LNCaP clone FGC (cell line): ENCODE results near the gene GALNS.

ENCODE experiments used
- DNase-seq: peaks from one replicate; pipeline ENCODE4 v3.0.0-alpha.2; 2011; ENCODE audit warnings: low read depth
- H3K4me3 ChIP-seq: 2 replicates; pipeline ENCODE4 v1.5.1; 2011; ENCODE audit warnings: mild to moderate bottlenecking, low read depth, low read length, control low read depth
- CTCF ChIP-seq: IDR thresholded peaks from 2 replicates; pipeline ENCODE4 v1.5.1; 2012; ENCODE audit warnings: mild to moderate bottlenecking; ENCODE audit not compliant: control insufficient read depth, insufficient read depth; ENCODE audit errors: extremely low read depth

GALNS gene

GRCh38 chr16:88811769-88812512 lies 44.8 kb downstream of the GALNS start, which contains the start of gene APRT:
TSS of gene APRT (minus strand) at chr16:88811928. CDS start at chr16:88811899, 29 bp downstream.
- peak; percentile 80 for DNase-seq
- peak within 1 kb of the TSS; percentile 80 for H3K4me3 ChIP-seq
- peak; percentile 54 for TF ChIP-seq CTCF

GRCh38 chr16:88810912-88811768 lies 45.6 kb downstream of the GALNS start:
- no peak for DNase-seq
- peak overlapping the region; percentile 80 for H3K4me3 ChIP-seq
- TF ChIP-seq CTCF, result no peak

GRCh38 chr16:88810166-88810911 lies 46.4 kb downstream of the GALNS start:
- no peak for DNase-seq
- H3K4me3 ChIP-seq, result peak overlapping the region; percentile 80
- no peak for TF ChIP-seq CTCF

GRCh38 chr16:88809676-88810165 lies 47.0 kb downstream of the GALNS start:
- no peak for DNase-seq
- peak overlapping the region; percentile 80 for H3K4me3 ChIP-seq
- TF ChIP-seq CTCF, result no peak

GRCh38 chr16:88809068-88809675 lies 47.6 kb downstream of the GALNS start:
- TF ChIP-seq CTCF, result no peak
- no peak overlapping the region for H3K4me3 ChIP-seq
- DNase-seq, result no peak
